ENCODE data around the gene CASZ1.

DNA sequence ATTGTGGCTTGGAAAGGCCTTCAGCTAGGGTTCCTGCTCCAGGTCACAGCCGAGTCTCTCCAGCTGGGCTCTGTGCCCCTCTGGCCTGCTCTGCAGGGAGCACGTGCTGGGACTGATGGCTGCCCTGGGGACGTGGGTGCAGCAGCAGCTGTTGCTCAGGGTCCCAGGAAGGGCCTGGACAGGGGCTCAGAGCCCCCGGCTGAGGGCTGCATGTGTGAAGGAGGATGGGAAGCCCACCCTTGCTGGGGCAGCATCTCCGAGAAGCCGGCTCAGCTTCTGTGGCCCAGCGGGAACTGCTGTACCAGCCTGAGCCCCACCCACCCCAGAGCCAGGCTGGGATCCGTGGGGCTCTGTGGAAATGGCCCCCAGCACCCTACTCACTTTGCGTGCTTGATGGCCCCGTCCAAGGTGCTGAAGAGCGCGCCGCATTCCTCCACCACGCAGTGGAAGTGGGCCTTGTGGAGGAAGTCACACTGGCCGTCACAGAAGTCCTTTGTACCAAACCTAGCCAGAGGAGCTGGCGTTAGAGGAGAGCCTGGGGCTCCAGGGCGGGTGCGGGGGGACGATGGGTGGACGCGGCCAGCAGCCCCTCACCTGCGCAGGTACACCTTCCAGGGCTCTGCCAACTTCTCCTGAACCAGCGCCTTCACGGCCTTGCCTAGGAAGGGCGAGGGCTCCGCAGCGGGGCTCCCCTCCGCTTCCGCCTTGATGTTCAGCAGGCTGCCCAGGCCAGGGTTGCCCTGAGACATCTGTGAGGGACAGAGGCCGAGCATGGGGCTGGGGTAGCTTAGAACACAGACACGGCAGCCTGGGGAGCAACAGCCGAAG lies 147.5 kb downstream of the CASZ1 start:
- TF ChIP-seq POLR2A (IDR thresholded peaks at IDR 0.05; ENCODE audit: low read depth, low read length) (no peak), TAF1 (IDR thresholded peaks at IDR 0.05; ENCODE audit: borderline replicate concordance, low read depth, low read length) (no peak)

Data from GM12892 (cell line).